K562 (cell line): ENCODE results near the gene MRPL58. TPM values are rescaled to one million over a fixed set of nuclear protein-coding genes. Genes with fewer than 3 reads are reported as not detected.
A peak's percentile ranks its signal among the peaks of the same experiment; 100 is the strongest.
"Not testable (repeated sequence)": the region's sequence is repeated elsewhere in the genome, so short reads cannot be mapped to it uniquely, and the experiment has no call there.

Experiments used
- ATAC-seq: fragments of 200-7000 bp; cut with Tn5 transposase; 3 replicates; pipeline ENCODE4 v1.9.1; 2020; ENCODE audit warnings: moderate library complexity
- BruUV-seq: library from RNA; stranded (reverse); fragments of 400-500 nt; replicated peaks from 2 replicates; lab custom pipeline; 2021; lab: Mats Ljungman, UMichigan
- CTCF ChIA-PET: fragments of 300-600 bp; formaldehyde crosslinking; extraction: SDS; loops from one replicate; lab custom pipeline; 2021; ENCODE audit warnings: low intra/inter-chr PET ratio; lab: Yijun Ruan, JAX
- POLR2A ChIA-PET: fragments of 300-600, 350-650 bp; sonication (Branson Sonifier 250); formaldehyde crosslinking; extraction: SDS; loops from one replicate; lab custom pipeline; 2021; ENCODE audit warnings: antibody characterized with exemption, inconsistent platforms; lab: Yijun Ruan, JAX
- DNase-seq, 4 experiments: peaks; one replicate each; pipeline versions ENCODE4 v3.0.0 to v3.0.0-alpha.2; 2011 to 2018; ENCODE audit warnings: low spot score in 3 of 4, mixed read lengths in 3 of 4; ENCODE audit errors: extremely low read depth in 1 of 4
- FAIRE-seq: peaks from 2 replicates; lab custom pipeline; 2011; peaks lifted over from hg19 to GRCh38; lab: Jason Lieb, UNC
- H2AFZ ChIP-seq: 2 replicates; pipeline ENCODE4 v1.6.0; 2011; ENCODE audit warnings: low read depth, low read length, control low read depth, inconsistent platforms
- H3K27ac ChIP-seq: fragments of 200-600 bp; 3 replicates; pipeline ENCODE4 v1.8.0; 2011; ENCODE audit warnings: low read depth, mild to moderate bottlenecking, control low read depth, inconsistent platforms, low read length, moderate library complexity, mixed read lengths; ENCODE audit errors: extremely low read depth
- H3K27me3 ChIP-seq, 2 experiments: fragments of 300-600 bp in 1 of 2; 2 replicates in 1 of 2; 3 replicates in 1 of 2; pipeline versions ENCODE4 v1.6.0 to v1.8.0; 2011; ENCODE audit warnings: inconsistent platforms in 2 of 2, low read length in 2 of 2, mild to moderate bottlenecking in 1 of 2, mixed read lengths in 1 of 2, moderate library complexity in 1 of 2; ENCODE audit not compliant: control insufficient read depth in 2 of 2, insufficient read depth in 2 of 2
- H3K36me3 ChIP-seq: fragments of 300-600 bp; 3 replicates; pipeline ENCODE4 v1.8.0; 2011; ENCODE audit warnings: mild to moderate bottlenecking, low read length, inconsistent platforms; ENCODE audit not compliant: control insufficient read depth, insufficient read depth
- H3K4me1 ChIP-seq, 2 experiments: fragments of 200-600 bp in 1 of 2; replicated peaks in 1 of 2; 2 replicates in 1 of 2; 3 replicates in 1 of 2; pipeline versions ENCODE4 v1.5.1 to v1.8.0; 2011; ENCODE audit warnings: inconsistent platforms in 2 of 2, low read length in 2 of 2, mild to moderate bottlenecking in 1 of 2, mixed read lengths in 1 of 2, moderate library complexity in 1 of 2; ENCODE audit not compliant: control insufficient read depth in 2 of 2, insufficient read depth in 2 of 2
- H3K4me2 ChIP-seq: 2 replicates; pipeline ENCODE4 v1.6.1; 2011; ENCODE audit warnings: low read length, control low read depth, inconsistent platforms, mixed read lengths; ENCODE audit not compliant: insufficient read depth
- H3K4me3 ChIP-seq: fragments of 200-600 bp; sonication (generic), shearing (Covaris generic); 2 replicates; pipeline ENCODE4 v1.5.1; 2016; ENCODE audit warnings: control low read depth, inconsistent platforms
- H3K79me2 ChIP-seq: fragments of 200-600 bp; 3 replicates; pipeline ENCODE4 v1.8.0; 2011; ENCODE audit warnings: low read length, inconsistent platforms; ENCODE audit not compliant: control insufficient read depth, insufficient read depth
- H3K9ac ChIP-seq, 2 experiments: 2 replicates each; pipeline versions ENCODE4 v1.6.0 to v1.6.1; 2011; ENCODE audit warnings: low read depth in 2 of 2, low read length in 2 of 2, control low read depth in 1 of 2, inconsistent platforms in 1 of 2, mild to moderate bottlenecking in 1 of 2, mixed read lengths in 1 of 2; ENCODE audit not compliant: insufficient read depth in 1 of 2
- H3K9me1 ChIP-seq: one replicate; pipeline ENCODE4 v1.6.0; 2011; ENCODE audit warnings: inconsistent platforms, mild to moderate bottlenecking, low read length, moderate library complexity; ENCODE audit not compliant: control insufficient read depth, insufficient read depth
- H3K9me3 ChIP-seq: replicated peaks from 2 replicates; pipeline ENCODE4 v1.5.1; 2011; ENCODE audit warnings: low read depth, low read length, inconsistent platforms; ENCODE audit not compliant: control insufficient read depth, insufficient read depth
- H4K20me1 ChIP-seq: replicated peaks from 2 replicates; pipeline ENCODE4 v1.6.1; 2011; ENCODE audit warnings: low read length, inconsistent platforms, mixed read lengths; ENCODE audit not compliant: control insufficient read depth, insufficient read depth
- BRD9 ChIP-seq: fragments of 450-650 bp; IDR thresholded peaks from 2 replicates; pipeline ENCODE4 v1.6.1; 2018; ENCODE audit warnings: low read depth; ENCODE audit not compliant: partially characterized antibody
- FOXJ2 ChIP-seq: fragments of 200-800 bp; sonication (Bioruptor generic); IDR thresholded peaks from 2 replicates; pipeline ENCODE4 v1.6.1; 2016; ENCODE audit warnings: missing genetic modification characterization, missing compliant biosample characterization
- FOXK2 ChIP-seq, 2 experiments: fragments of 450-650 bp; IDR thresholded peaks in 1 of 2; conservative IDR thresholded peaks in 1 of 2; 2 replicates each; pipeline ENCODE4 v1.6.1; 2016; ENCODE audit warnings: low read depth in 2 of 2, mild to moderate bottlenecking in 1 of 2
- NCOA6 ChIP-seq: fragments of 450-650 bp; IDR thresholded peaks from 2 replicates; pipeline ENCODE4 v1.6.1; 2017; ENCODE audit warnings: mild to moderate bottlenecking
- NR2C1 ChIP-seq, 2 experiments: fragments of 450-650 bp; IDR thresholded peaks; 2 replicates each; pipeline ENCODE4 v1.6.1; 2017; ENCODE audit warnings: mild to moderate bottlenecking in 2 of 2, antibody characterized with exemption in 1 of 2, inconsistent platforms in 1 of 2, missing compliant biosample characterization in 1 of 2, missing genetic modification characterization in 1 of 2
- NRF1 ChIP-seq, 2 experiments: fragments of 450-650 bp; IDR thresholded peaks in 1 of 2; conservative IDR thresholded peaks in 1 of 2; 2 replicates each; pipeline ENCODE4 v1.6.1; 2014; ENCODE audit warnings: mild to moderate bottlenecking in 2 of 2
- YY1 ChIP-seq, 3 experiments: IDR thresholded peaks; 2 replicates each; pipeline ENCODE4 v1.6.1; 2011; ENCODE audit warnings: low read length in 2 of 3, mild to moderate bottlenecking in 2 of 3, moderate library complexity in 2 of 3, borderline replicate concordance in 1 of 3, control low read depth in 1 of 3, low read depth in 1 of 3; ENCODE audit not compliant: insufficient read depth in 3 of 3, insufficient replicate concordance in 2 of 3, control insufficient read depth in 1 of 3, insufficient read length in 1 of 3; ENCODE audit errors: extremely low read depth in 1 of 3
- WGBS: fragments of 100-300 bp; shearing (Covaris generic); methylation state at CpG from one replicate; pipeline ENCODE4 v1.1.6; 2016; ENCODE audit warnings: low coverage, mixed read lengths; ENCODE audit not compliant: insufficient coverage; ENCODE audit errors: missing lambda C conversion rate; 5-methylcytosine and 5-hydroxymethylcytosine counted together
- in situ Hi-C: fragments of 300-500 bp; cut with MboI; formaldehyde crosslinking; loops from 4 replicates; pipeline ENCODE4 v1.15.0; 2018; ENCODE audit warnings: inconsistent platforms, mixed read lengths
- intact Hi-C: fragments of 100-400 bp; cut with micrococcal nuclease; formaldehyde crosslinking; loops from 2 replicates; pipeline ENCODE4 v1.14.2; 2022
- polyA plus RNA-seq, 8 experiments: library from polyadenylated mRNA; depleted of rRNA in 4 of 8; stranded (reverse) in 5 of 8; unstranded in 3 of 8; fragments of >200 nt; fragmentation: Nextera tagmentation in 2 of 8; fragmentation: Illumina TruSeq in 1 of 8; extraction: Ambion mirVana in 2 of 8; extraction: Trizol in 1 of 8; gene quantifications; 2 replicates each; pipeline versions ENCODE4 v1.2.1 to v1.2.3, GENCODE V29; 2011 to 2014; ENCODE audit warnings: inconsistent platforms in 1 of 8, missing spikeins in 1 of 8
- total RNA-seq, 7 experiments: library from RNA; depleted of rRNA in 6 of 7; stranded (reverse); fragments of >200 nt in 6 of 7; fragmentation: Illumina TruSeq in 2 of 7; extraction: Trizol in 2 of 7; gene quantifications; 2 replicates each; pipeline versions ENCODE4 v1.2.1 to v1.2.3, GENCODE V29; 2011 to 2021; ENCODE audit warnings: low replicate concordance in 1 of 7
- TF ChIP-seq, protein P1 (sequence below), 3 experiments: fragments of 200-800 bp in 1 of 3; sonication (Bioruptor generic) in 1 of 3; sonication (generic) in 1 of 3; formaldehyde crosslinking in 1 of 3; IDR thresholded peaks; 2 replicates each; pipeline versions ENCODE4 v1.6.1 to v1.8.0; 2016 to 2022; ENCODE audit warnings: mild to moderate bottlenecking in 2 of 3, missing compliant biosample characterization in 2 of 3, missing genetic modification characterization in 2 of 3, missing genetic modification reagents in 1 of 3
- TF ChIP-seq, protein P2 (sequence below), 2 experiments: fragments of 450-650 bp; IDR thresholded peaks; 2 replicates each; pipeline ENCODE4 v1.6.1; 2016

MRPL58 gene
- total and polyA plus RNA-seq, 9 of the 15 experiments (the other 6 are each of a cell fraction or from before 2014, with no cell fraction given), result 30.8 to 107 (median 72.4) TPM

- TF ChIP-seq, protein P1, sequence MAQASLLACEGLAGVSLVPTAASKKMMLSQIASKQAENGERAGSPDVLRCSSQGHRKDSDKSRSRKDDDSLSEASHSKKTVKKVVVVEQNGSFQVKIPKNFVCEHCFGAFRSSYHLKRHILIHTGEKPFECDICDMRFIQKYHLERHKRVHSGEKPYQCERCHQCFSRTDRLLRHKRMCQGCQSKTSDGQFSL (CRISPR knock-in tag; IDR thresholded peaks at IDR 0.05), result no peak
- TF ChIP-seq, protein P1 (tag; IDR thresholded peaks at IDR 0.05), result no peak
- TF ChIP-seq NRF1 (conservative IDR thresholded peaks at IDR 0.05 in 1 of 2, IDR thresholded peaks at IDR 0.05 in 1 of 2) (peak; percentile 89 to 91), FOXJ2 (no peak)
- TF ChIP-seq, all 486 proteins: peak for 166
These were observed 30.3 kb upstream of the MRPL58 start (continued) for GRCh38 chr17:74981979-74982662.

DNA sequence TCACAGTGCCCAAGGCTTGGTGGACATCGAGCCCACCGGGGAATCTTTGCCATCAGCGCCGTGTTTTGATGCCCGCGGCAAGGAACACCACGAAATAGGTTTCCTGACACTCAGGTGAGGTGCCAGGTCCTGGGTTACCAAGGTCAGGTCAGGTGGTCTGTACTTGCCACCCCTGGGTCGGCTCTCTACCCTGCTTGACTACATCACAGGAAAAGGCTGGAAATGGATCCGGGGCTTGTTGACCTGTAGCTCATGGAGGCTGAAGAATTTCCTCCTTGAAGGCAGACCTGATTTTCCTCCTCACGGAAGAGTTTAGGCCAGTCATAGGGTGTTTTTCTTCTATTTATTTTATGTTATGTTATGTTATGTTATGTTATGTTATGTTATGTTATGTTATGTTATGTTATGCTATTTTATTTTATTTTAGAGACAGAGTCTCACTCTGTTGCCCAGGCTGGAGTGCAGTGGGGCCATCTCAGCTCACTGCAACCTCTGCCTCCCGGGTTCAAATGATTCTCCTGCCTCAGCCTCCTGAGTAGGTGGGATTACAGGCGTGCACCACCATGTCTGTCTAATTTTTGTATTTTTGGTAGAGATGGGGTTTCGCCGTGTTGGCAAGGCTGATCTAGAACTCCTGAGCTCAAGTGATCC is 29.7 kb upstream of the MRPL58 start:
- peak overlapping the region; percentile 78 for H2AFZ ChIP-seq
- intact Hi-C loops, FAIRE-seq, H3K36me3 ChIP-seq, H4K20me1 ChIP-seq, H3K9me3 ChIP-seq, in situ Hi-C loops, H3K79me2 ChIP-seq, H3K9me1 ChIP-seq, H3K27me3 ChIP-seq: not testable (repeated sequence)
- H3K27ac ChIP-seq, result peak overlapping the region; percentile 75
- peak overlapping the region; percentile 87 for H3K4me2 ChIP-seq
- H3K9ac ChIP-seq, result peak overlapping the region; percentile 76 to 91
- CTCF ChIA-PET, result interaction anchor here (0.7 kb wide), 1 partner anchor 238 kb away, joined by 3 read pairs; no protein-coding TSS in a partner anchor
- ATAC-seq, result peak; percentile 3; the same call in 1 of the 3 replicates
- DNase-seq, result peak in 1 of 4 experiments; percentile 28
- TSS peak; percentile 71 for BruUV-seq
- POLR2A ChIA-PET, result interaction anchor here (0.6 to 1.9 kb wide), 17 partner anchors 9 to 544 kb away, joined by 3 to 12 read pairs (median 4); partner anchors contain the start of genes ATP5PD, HID1, JPT1 and KCTD2
- peak overlapping the region; percentile 55 for H3K4me3 ChIP-seq
- 41% methylated on average over 14 of the region's 14 CpGs for WGBS
- H3K4me1 ChIP-seq, result peaks cover 22 to 47% of the 10 kb centered on the region in 2 experiments
- TF ChIP-seq BRD9 (peak; percentile 62), YY1 (IDR thresholded peaks at IDR 0.05; ENCODE audit: borderline replicate concordance in 1 of 3, control insufficient read depth in 1 of 3, extremely low read depth in 1 of 3, insufficient read depth in 3 of 3, insufficient read length in 1 of 3, insufficient replicate concordance in 2 of 3, low read depth in 1 of 3, low read length in 2 of 3) (peak in 1 of 3 experiments; percentile 10), NCOA6 (0 out of 2 replicates have a peak, but pooled peaks have one; percentile 18), FOXK2 (conservative IDR thresholded peaks at IDR 0.05 in 1 of 2, IDR thresholded peaks at IDR 0.05 in 1 of 2; ENCODE audit: low read depth in 2 of 2) (peak; percentile 51 to 61; a peak in 2 of 4 replicates), NR2C1 (IDR thresholded peaks at IDR 0.05) (peak; percentile 36; the same call in 1 of the 2 replicates), NR2C1 (tag; IDR thresholded peaks at IDR 0.05) (peak; percentile 45; the same call in 1 of the 2 replicates)
- TF ChIP-seq, protein P2, sequence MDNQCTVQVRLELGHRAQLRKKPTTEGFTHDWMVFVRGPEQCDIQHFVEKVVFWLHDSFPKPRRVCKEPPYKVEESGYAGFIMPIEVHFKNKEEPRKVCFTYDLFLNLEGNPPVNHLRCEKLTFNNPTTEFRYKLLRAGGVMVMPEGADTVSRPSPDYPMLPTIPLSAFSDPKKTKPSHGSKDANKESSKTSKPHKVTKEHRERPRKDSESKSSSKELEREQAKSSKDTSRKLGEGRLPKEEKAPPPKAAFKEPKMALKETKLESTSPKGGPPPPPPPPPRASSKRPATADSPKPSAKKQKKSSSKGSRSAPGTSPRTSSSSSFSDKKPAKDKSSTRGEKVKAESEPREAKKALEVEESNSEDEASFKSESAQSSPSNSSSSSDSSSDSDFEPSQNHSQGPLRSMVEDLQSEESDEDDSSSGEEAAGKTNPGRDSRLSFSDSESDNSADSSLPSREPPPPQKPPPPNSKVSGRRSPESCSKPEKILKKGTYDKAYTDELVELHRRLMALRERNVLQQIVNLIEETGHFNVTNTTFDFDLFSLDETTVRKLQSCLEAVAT (IDR thresholded peaks at IDR 0.05), result peak in 1 of 2 experiments; percentile 41; a peak in 1 of 4 replicates
